GM19438 (cell line): Measurements from ENCODE around the gene CHRNE.
"Not testable (repeated sequence)": the region's sequence is repeated elsewhere in the genome, so short reads cannot be mapped to it uniquely, and the experiment has no call there.

Source experiments
- ATAC-seq: cut with Tn5 transposase; IDR thresholded peaks from one replicate; pipeline ENCODE4 v1.9.1; 2021; ENCODE audit warnings: low read depth; ENCODE audit not compliant: unreplicated experiment

Gene CHRNE

GRCh38 chr17:4858068-4858881 is 44.6 kb downstream of the CHRNE start:
- no peak for ATAC-seq

GRCh38 chr17:4857347-4857746 is 45.6 kb downstream of the CHRNE start:
- ATAC-seq: not testable (repeated sequence)

GRCh38 chr17:4856937-4857314 is 46.0 kb downstream of the CHRNE start:
- no peak for ATAC-seq

GRCh38 chr17:4856271-4856936 is 46.5 kb downstream of the CHRNE start:
- no peak for ATAC-seq

- ATAC-seq: no peak
These were observed 48.7 kb downstream of the CHRNE start for GRCh38 chr17:4854111-4854681.

GRCh38 chr17:4853208-4853671 is 49.7 kb downstream of the CHRNE start:
- ATAC-seq: no peak

GRCh38 chr17:4852567-4853207 is 50.2 kb downstream of the CHRNE start:
- no peak for ATAC-seq

GRCh38 chr17:4851084-4851483 is 51.8 kb downstream of the CHRNE start:
- no peak for ATAC-seq

- ATAC-seq: no peak
These were observed 52.7 kb downstream of the CHRNE start for GRCh38 chr17:4850246-4850645.

- ATAC-seq: no peak
These were observed 53.8 kb downstream of the CHRNE start for GRCh38 chr17:4849011-4849536.
